ENCODE results near the gene PHF2.

The PHF2 gene

DNA sequence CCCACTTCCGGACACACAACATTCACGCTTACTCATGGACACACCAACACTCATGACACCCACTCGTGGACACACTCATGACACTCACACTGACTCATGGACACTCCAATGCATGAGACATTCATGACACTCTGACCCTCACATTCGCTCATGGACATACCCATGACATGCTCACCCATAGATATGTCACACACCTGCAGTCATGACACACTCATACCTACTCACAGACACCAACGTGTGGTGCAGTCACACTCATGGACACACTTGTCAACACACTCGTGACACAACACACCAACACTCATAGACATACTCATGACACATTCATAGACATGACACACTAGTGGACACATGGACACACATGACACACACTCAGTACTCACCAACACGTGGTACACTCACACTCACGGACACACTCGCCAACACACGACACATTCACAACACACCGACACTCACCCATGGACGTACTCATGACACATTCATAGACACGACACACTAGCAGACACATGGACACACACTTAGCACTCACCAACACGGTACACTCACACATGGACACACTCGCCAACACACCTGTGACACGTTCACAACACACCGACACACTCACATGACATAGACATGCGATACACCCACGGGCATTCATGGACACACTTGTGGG lies 73.4 kb downstream of the PHF2 start:
- DNase-seq (ENCODE audit: low spot score), result no peak
- peak; percentile 96 for FAIRE-seq

DNA sequence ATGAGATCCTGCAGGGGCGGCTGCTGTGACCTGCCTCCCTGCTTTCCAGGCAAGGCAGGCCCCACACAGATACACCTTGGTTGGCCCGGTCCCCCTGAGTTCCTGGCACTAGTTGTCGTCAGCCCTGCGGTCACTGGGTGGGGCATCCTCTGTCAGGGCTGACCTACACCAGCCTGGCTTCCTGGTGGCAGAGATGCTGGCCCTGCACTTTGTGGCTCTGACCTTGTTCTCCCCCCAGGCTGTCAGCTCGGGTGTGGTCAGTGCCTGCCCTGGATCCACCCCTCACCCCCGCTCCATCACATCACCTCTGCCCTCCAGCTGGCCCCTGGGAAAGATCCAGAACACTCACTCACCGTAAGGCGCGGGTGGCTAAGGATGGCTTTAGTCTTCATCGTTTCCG lies 74.1 kb downstream of the PHF2 start:
- FAIRE-seq (no peak), DNase-seq (ENCODE audit: low spot score) (no peak)

GRCh38 chr9:93651521-93651950 lies 75.2 kb downstream of the PHF2 start:
- no peak for FAIRE-seq

DNA sequence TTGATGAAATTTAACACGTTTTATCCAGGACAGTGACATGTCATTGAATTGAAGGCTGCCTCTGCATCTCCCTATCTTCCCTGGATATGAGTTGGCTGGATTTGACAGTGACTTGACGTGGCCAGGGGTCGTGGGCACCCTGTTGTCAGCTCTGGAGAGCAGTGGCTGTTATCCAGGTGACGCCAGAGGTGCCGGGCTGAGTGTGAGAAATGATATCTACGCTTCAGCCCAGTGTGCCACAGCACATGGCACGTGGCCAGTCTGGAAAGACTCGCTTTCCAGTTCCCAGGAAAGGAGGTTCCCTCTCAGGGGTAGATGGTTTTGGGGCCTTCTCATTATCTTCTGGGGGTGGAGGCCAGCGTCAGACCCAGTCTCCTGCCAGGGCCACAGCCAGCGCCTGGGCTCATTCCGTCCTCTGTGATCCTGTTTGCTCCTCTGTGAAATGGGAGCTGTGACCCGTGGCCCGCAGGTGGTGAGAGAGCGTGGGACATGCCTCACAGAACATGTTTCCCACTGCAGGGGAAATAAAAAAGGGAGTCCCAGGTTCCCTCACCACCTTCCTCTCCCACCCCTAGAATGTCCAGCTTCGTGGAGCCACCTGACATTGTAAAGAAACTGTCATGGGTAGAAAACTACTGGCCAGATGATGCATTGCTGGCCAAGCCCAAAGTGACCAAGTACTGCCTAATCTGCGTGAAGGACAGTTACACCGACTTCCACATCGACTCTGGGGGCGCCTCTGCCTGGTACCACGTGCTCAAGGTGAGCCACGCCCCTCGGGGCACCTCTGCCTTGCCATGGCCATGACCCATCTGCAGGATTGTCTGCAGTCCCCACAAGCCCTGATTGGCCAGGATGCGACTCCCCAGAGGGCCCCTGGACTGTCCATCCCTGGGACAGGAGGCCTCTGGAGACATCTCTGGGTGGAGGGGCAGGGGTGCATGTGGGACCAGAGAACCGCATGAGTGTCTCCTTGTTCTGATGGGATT lies 76.5 kb downstream of the PHF2 start:
- DNase-seq (ENCODE audit: low spot score) (no peak), FAIRE-seq (no peak)

More at GRCh38 chr9:93651521-93651950, 75.2 kb downstream of the PHF2 start:
- DNase-seq (ENCODE audit: low spot score), result no peak

DNA sequence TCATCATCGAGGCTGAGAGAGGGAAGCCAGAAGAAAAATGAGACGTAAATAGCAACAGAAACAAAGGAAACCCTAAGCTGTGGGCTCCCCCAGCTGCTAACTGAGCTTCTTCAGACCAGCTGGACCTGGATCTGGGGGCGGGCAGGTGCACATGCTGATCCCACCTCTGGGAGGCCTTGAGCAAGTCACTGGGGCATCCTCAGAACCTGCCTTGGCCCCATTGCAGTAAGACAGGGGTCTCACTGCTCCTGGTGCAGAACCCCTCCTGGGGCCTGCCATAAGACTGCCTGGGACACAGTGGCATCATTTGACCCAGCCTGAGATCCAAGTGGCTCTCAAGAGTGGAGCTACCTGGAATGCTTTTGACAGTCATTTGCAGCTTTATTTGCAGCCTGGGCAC lies 77.4 kb downstream of the PHF2 start:
- FAIRE-seq, result no peak
- DNase-seq (ENCODE audit: low spot score), result no peak

DNA sequence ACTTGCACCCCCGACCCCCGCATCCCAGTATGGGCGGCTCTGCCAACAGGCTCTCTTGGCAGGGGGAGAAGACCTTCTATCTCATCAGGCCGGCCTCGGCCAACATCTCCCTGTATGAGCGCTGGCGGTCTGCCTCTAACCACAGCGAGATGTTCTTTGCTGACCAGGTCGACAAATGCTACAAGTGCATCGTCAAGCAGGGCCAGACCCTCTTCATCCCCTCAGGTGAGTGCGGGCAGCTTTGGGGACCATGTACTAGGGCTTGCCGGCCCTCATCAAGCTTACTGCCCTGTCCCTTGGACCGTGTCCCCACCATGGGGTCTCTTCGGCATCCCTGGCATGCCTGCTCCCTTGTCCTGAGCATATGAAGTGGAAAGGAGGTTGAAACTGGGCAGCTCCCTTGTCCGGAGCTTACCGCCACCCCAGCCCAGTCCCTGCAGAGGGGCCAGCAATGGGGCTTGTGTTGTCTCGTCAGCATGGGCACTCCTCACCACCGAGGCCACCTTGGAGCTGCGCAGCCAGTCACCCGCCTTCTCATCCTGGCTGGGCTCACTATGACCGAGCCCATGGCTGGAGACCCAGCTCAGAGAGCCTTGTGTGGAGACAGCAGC lies 78.1 kb downstream of the PHF2 start:
- DNase-seq (ENCODE audit: low spot score), result no peak
- no peak for FAIRE-seq

DNA sequence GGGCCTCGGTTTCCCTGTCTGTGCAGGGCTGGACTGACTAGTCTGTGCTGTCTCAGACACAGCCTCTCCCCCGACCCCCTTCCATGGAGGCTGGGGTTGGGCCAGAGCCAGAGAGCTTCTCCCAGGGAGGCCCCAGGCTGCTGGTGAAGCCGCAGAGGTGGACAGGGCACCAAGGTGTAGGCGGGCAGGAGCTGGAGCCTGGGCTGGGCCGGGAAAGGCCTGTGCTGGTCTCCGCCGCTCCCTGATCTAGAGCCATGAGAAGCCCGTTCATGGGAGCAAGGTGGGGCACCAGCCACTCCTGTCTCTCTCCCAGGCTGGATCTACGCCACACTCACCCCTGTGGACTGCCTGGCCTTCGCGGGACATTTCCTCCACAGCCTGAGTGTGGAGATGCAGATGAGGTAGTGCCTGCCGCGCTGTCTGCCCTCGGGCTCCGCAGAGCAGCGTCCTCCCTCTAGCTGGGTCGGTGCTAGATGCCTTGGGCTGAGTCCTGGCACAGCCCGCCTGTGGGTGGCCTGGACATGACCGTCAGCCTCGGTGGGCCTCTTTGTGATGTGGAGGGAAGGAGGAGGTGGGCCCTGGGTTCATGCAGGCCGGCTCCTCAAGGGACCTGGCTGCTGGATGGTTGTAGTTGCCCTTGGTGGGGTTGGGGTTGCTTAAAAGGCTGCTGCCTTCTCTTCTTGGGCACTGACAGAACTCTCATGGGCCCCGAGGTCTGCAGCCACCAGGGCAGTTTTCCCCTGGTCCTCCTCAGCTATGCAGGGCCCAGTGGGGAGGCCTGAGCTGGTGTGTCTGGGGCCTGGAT lies 79.4 kb downstream of the PHF2 start:
- no peak for DNase-seq (ENCODE audit: low spot score)
- no peak for FAIRE-seq

DNA sequence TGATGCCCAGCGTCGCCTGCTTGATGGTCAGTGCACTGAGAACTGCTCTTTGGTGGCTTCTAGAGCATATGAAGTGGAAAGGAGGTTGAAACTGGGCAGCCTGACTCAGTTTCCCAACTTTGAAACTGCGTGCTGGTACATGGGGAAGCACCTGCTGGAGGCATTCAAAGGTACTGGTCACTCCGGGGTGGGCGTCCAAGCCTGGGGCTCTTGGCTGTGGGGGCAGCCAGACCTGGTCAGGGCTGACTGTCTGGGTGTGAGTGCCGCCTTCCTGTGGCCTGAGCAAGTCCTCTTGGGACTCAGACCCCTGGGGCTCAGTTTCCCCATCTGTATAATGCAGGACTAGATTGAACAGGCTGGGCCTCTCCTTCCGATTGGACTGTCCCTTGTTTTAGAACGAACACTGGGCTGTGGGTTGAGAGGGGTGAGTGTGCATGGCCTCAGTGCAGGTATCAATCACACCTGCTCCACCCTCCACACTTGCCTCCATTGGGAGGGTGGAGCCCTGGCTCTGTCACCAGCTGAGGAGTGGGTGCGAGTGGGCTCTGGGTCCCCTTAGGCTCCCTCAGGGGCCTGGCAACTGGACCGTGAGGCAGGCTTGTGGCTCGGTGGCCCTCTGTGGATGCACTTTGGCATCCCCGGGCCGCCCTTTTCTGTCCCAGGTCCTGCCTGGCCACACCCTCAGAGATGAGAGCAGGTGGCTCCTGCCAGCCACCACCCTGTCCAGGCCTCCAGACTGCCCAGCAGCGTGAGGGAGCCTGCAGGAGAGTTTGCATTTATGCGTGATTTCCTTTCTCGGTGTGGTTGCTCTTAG lies 80.2 kb downstream of the PHF2 start:
- FAIRE-seq, result no peak
- DNase-seq (ENCODE audit: low spot score), result no peak

DNA sequence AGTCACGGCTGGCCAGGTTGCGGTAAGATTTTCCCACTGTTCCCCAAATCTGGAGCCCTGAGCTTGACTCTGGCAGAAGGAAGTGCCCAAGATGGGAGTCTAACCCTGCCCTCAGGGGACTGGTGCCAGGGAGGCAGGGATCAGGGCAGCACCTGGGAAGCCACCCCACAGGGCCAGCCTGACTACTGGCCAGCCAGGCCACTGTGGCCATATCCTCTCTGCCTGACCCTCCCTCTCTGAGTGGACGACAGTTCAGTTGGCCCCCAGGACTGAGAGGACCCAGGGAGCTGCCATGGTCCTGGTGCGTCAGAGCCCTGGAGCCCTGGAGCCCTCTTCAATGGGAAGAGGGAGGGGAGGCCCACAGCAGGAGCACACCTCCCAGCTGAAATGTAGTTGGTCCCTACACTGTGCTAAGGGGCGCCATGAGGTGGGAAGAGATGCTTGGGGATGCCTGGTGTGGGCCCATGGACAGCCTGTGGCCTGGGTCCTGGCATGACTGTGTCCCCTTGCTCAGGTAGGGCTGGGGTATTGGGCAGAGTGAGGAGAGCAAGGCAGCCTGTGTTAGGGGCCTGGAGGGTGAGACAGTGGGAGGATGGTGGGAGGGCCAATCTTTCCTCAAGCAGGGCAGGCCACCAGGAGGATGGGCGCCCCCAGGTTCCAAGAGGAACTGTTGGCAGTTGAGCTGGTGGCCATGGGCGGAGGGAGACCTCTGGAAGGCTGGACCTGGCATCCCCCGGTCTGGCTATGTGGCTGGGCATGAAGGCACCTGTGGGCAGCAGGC lies 81.1 kb downstream of the PHF2 start:
- no peak for DNase-seq (ENCODE audit: low spot score)
- FAIRE-seq, result no peak

DNA sequence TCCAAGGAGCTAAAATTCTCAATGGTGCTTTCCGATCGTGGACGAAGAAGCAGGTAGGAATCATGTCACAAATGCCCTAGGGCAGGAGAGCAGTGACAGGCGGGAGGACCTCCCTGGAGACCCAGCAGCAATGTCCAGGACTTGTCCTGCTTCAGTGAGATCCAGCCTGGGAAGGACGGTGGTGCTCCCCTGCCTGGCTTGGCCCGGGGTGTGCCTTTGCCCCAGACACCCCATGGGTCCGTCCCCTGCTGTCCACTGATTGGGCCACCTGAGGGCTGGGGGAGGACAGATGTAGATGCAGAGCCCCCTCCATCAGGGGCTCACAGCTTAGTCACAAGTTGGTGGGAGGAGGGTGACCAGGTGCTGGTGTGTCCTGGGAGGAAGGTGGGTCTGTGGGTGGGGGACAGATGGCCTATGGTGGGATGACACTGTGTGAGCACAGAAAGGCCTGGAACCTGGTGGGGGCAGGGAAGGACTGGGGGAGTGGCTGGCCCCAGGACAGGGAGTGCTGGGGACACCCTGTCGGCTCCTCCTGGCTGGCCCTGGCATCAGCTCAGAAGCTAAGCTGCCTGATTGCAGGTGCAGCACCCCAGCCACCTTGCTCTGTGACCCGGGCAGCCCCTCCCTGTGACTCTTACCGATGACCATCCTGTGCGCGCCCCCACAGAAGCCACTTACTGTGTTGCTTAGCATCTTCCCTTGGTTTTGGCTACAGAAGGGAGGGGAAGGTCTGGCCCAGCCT lies 82.0 kb downstream of the PHF2 start:
- no peak for DNase-seq (ENCODE audit: low spot score)
- FAIRE-seq, result no peak

GRCh38 chr9:93659044-93659836 lies 82.9 kb downstream of the PHF2 start:
- no peak for FAIRE-seq
- DNase-seq (ENCODE audit: low spot score), result no peak

GRCh38 chr9:93659837-93660177 lies 83.4 kb downstream of the PHF2 start:
- no peak for DNase-seq (ENCODE audit: low spot score)
- FAIRE-seq, result no peak

- FAIRE-seq (no peak), DNase-seq (ENCODE audit: low spot score) (no peak)
Observed at GRCh38 chr9:93660352-93661046, 84.1 kb downstream of the PHF2 start.

GRCh38 chr9:93661591-93661990 lies 85.2 kb downstream of the PHF2 start:
- FAIRE-seq, result peak; percentile 77
- DNase-seq (ENCODE audit: low spot score), result no peak

GRCh38 chr9:93662016-93662638 lies 85.7 kb downstream of the PHF2 start:
- FAIRE-seq (peak; percentile 27), DNase-seq (ENCODE audit: low spot score) (no peak)

DNA sequence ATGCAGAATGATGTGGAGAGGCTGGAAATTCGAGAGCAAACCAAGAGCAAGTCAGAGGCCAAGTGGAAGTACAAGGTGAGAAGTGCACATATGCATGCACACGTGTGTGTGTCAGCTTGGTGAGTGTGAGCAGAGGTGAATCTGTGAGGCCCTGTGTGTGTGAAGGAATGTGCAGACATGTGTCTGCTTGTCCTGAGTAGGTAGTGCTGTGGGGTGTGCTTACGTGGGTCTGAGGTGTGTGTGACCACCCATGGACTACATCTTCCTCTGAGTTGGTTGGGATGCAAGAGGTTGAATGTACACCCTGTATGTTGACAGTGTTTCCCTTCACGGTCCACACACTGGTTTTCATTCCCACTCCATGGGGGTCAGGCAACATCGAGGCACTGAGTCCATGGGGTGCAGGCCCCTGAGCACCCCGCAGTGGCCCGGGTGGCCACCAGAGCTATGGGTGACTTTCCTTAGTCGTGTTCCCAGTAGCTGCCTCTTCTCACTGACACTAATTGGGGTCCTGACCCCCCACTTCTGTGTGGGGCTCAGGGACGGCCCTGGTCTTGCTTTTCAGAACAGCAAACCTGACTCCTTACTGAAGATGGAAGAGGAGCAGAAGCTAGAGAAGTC lies 86.7 kb downstream of the PHF2 start:
- DNase-seq (ENCODE audit: low spot score), result no peak
- FAIRE-seq, result no peak

All from urothelium cell line (cell line).